Loucy (cell line): ENCODE results near the gene ARHGEF26.

Experiments used
- H2AFZ ChIP-seq: fragments of 200-600 bp; sonication (generic); 2 replicates; pipeline ENCODE4 v1.6.0; 2016; ENCODE audit warnings: antibody characterized with exemption, mild to moderate bottlenecking, low read length, moderate library complexity
- H3F3A ChIP-seq: fragments of 200-600 bp; 2 replicates; pipeline ENCODE4 v1.6.0; 2016; ENCODE audit warnings: antibody characterized with exemption, low read depth, mild to moderate bottlenecking
- H3K27me3 ChIP-seq: fragments of 200-600 bp; sonication (generic); 2 replicates; pipeline ENCODE4 v1.6.1; 2014; ENCODE audit warnings: low read length, mild to moderate bottlenecking; ENCODE audit not compliant: insufficient read depth, poor library complexity, severe bottlenecking
- H3K36me3 ChIP-seq: fragments of 200-600 bp; sonication (generic); 2 replicates; pipeline ENCODE4 v1.6.1; 2016; ENCODE audit warnings: low read length; ENCODE audit not compliant: insufficient read depth
- H3K4me1 ChIP-seq: fragments of 200-600 bp; sonication (generic); 2 replicates; pipeline ENCODE4 v1.5.1; 2014; ENCODE audit warnings: low read length, mild to moderate bottlenecking; ENCODE audit not compliant: insufficient read depth, poor library complexity, severe bottlenecking
- H3K4me2 ChIP-seq: fragments of 200-600 bp; sonication (generic); 2 replicates; pipeline ENCODE4 v1.6.0; 2014; ENCODE audit warnings: antibody characterized with exemption, low read length, low read depth, mild to moderate bottlenecking; ENCODE audit not compliant: poor library complexity, severe bottlenecking
- H3K4me3 ChIP-seq: fragments of 200-600 bp; sonication (generic); 2 replicates; pipeline ENCODE4 v1.5.1; 2014; ENCODE audit warnings: low read length, mild to moderate bottlenecking, mixed read lengths; ENCODE audit not compliant: poor library complexity, severe bottlenecking
- H3K79me2 ChIP-seq: fragments of 200-600 bp; sonication (generic); 2 replicates; pipeline ENCODE4 v1.6.1; 2014; ENCODE audit warnings: low read length; ENCODE audit not compliant: insufficient read depth
- H3K9ac ChIP-seq: fragments of 200-600 bp; sonication (generic); 2 replicates; pipeline ENCODE4 v1.6.0; 2014; ENCODE audit warnings: mild to moderate bottlenecking, low read depth, low read length, moderate library complexity; ENCODE audit not compliant: poor library complexity, severe bottlenecking
- H3K9me2 ChIP-seq: fragments of 200-600 bp; sonication (generic); replicated peaks from 2 replicates; pipeline ENCODE4 v1.6.1; 2016; ENCODE audit warnings: low read depth, low read length, mixed read lengths
- H3K9me3 ChIP-seq: fragments of 200-600 bp; sonication (generic); 2 replicates; pipeline ENCODE4 v1.6.1; 2014; ENCODE audit warnings: mild to moderate bottlenecking, antibody characterized with exemption, low read length, low read depth; ENCODE audit not compliant: insufficient read depth
- H4K20me1 ChIP-seq: fragments of 200-600 bp; sonication (generic); 2 replicates; pipeline ENCODE4 v1.6.0; 2014; ENCODE audit warnings: antibody characterized with exemption, low read length, mild to moderate bottlenecking; ENCODE audit not compliant: insufficient read depth, poor library complexity, severe bottlenecking
- EZH2phosphoT487 ChIP-seq: fragments of 200-600 bp; IDR thresholded peaks from 2 replicates; pipeline ENCODE4 v1.6.1; 2018; ENCODE audit warnings: antibody characterized with exemption, mild to moderate bottlenecking, moderate library complexity, borderline replicate concordance
- TF ChIP-seq, protein P1 (sequence below): fragments of 200-600 bp; sonication (generic); conservative IDR thresholded peaks from 2 replicates; pipeline ENCODE4 v1.5.1; 2014; ENCODE audit warnings: mild to moderate bottlenecking, antibody characterized with exemption, low read length

ARHGEF26 gene

DNA sequence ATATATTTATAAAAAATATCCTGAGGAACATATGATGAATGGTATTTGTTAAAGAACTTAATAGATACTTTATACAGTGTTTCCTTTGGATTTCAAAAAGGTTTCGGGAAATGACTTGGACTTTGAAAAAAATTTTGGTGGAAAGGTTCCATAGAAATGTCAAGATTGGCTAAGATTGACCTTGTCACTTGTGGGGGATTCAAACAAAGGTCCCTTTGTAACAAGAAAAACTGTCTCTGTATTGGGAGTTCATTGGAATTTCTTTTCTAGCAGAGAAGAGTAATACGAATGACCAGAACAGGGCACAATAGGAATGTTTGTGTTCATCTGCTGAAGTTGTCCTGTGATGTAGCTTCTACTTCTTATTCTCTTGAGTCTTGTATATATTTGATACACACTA lies 43.2 kb downstream of the ARHGEF26 start:
- no peaks in the 10 kb centered on the region for H4K20me1 ChIP-seq
- H3K79me2 ChIP-seq = no peaks in the 10 kb centered on the region
- H3K4me1 ChIP-seq = no peaks in the 10 kb centered on the region
- H3F3A ChIP-seq = no peaks in the 10 kb centered on the region
- no peak overlapping the region for H3K4me2 ChIP-seq
- H3K9me2 ChIP-seq = no peaks in the 10 kb centered on the region
- H3K9ac ChIP-seq = no peak overlapping the region
- TF ChIP-seq, protein P1, sequence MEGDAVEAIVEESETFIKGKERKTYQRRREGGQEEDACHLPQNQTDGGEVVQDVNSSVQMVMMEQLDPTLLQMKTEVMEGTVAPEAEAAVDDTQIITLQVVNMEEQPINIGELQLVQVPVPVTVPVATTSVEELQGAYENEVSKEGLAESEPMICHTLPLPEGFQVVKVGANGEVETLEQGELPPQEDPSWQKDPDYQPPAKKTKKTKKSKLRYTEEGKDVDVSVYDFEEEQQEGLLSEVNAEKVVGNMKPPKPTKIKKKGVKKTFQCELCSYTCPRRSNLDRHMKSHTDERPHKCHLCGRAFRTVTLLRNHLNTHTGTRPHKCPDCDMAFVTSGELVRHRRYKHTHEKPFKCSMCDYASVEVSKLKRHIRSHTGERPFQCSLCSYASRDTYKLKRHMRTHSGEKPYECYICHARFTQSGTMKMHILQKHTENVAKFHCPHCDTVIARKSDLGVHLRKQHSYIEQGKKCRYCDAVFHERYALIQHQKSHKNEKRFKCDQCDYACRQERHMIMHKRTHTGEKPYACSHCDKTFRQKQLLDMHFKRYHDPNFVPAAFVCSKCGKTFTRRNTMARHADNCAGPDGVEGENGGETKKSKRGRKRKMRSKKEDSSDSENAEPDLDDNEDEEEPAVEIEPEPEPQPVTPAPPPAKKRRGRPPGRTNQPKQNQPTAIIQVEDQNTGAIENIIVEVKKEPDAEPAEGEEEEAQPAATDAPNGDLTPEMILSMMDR = no peak
- TF ChIP-seq EZH2phosphoT487 = no peak
- no peaks in the 10 kb centered on the region for H3K36me3 ChIP-seq
- no peak overlapping the region for H2AFZ ChIP-seq
- no peaks in the 10 kb centered on the region for H3K9me3 ChIP-seq
- no peaks in the 10 kb centered on the region for H3K27me3 ChIP-seq
- no peak overlapping the region for H3K4me3 ChIP-seq

DNA sequence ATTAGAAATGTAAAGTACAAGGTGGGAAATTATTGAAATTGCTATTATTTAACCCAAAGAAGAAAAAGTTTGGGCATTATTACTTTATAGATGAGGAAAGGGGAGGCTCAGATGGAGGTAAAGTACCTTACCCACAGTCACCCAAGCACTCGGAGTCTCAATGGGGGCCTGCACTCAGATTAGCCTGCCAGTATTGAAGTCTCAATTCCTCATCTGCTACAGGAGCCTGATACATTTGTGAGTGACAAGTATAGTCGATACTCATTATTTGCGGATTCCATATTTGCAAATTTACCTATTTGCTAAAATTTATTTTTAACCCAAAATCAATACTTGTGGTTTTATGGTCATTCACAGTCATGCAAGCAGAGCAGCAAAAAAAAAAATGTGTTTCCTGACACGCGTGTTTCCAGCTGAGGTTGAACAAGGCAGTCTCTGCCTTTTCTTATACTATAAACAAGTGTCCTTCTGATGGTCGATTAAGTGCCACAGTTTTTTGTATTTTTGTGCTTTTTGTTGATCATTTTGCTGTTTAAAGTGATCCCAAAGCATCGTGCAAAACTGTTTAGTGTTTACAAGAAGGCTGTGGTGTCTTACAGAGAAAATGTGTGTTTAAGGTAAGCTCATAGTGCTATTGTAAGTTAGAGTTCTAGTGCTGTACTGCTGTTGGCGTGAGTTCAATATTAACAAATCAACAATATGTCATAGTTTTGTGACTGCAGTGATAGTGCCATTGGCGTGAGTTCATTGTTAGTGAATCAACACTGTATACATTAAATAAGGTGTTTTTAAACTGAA lies 48.0 kb downstream of the ARHGEF26 start:
- Histone ChIP-seq H3F3A (no peaks in the 10 kb centered on the region), H3K4me3 (no peak overlapping the region), H3K4me1 (no peaks in the 10 kb centered on the region), H3K27me3 (no peaks in the 10 kb centered on the region), H3K36me3 (no peaks in the 10 kb centered on the region), H3K9me2 (no peaks in the 10 kb centered on the region), H3K79me2 (no peaks in the 10 kb centered on the region), H3K9ac (no peak overlapping the region), H4K20me1 (no peaks in the 10 kb centered on the region), H2AFZ (no peak overlapping the region), H3K9me3 (no peaks in the 10 kb centered on the region), H3K4me2 (no peak overlapping the region)
- TF ChIP-seq EZH2phosphoT487 = no peak
- TF ChIP-seq, protein P1 = no peak

DNA sequence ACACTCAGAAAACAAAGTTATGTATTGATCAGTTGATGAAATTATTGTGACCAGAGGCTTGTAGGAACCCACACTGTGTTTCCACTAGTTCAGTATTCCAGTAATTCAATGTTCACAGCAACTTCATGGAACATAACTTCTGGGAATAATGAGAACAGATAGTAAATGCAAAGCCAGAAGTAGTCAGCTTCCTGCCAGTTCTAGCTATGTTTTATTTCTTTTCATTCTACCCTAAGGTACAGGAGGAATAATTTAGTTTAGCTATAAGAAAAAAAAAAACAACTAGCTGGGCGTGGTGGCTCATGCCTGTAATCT lies 48.6 kb downstream of the ARHGEF26 start:
- no peaks in the 10 kb centered on the region for H3K79me2 ChIP-seq
- no peaks in the 10 kb centered on the region for H3K9me2 ChIP-seq
- no peak overlapping the region for H3K4me3 ChIP-seq
- no peaks in the 10 kb centered on the region for H4K20me1 ChIP-seq
- H3F3A ChIP-seq = no peaks in the 10 kb centered on the region
- TF ChIP-seq, protein P1 = no peak
- H3K4me2 ChIP-seq = no peak overlapping the region
- H3K9ac ChIP-seq = no peak overlapping the region
- no peaks in the 10 kb centered on the region for H3K9me3 ChIP-seq
- no peaks in the 10 kb centered on the region for H3K36me3 ChIP-seq
- H2AFZ ChIP-seq = no peak overlapping the region
- H3K4me1 ChIP-seq = no peaks in the 10 kb centered on the region
- H3K27me3 ChIP-seq = no peaks in the 10 kb centered on the region
